Tibial artery (tissue), 4 donors: ENCODE results near the gene NAPSA.

Experiments
- DNase-seq, 2 donors: peaks; one replicate each; pipeline ENCODE4 v3.0.0-alpha.2; 2019
- H3K27ac ChIP-seq, 2 donors: fragments of 200-600 bp; sonication (generic) in 1 of 2; 1 replicate in 1 of 2; 2 replicates in 1 of 2; pipeline ENCODE4 v1.5.1; 2018 to 2019; ENCODE audit warnings: mild to moderate bottlenecking in 1 of 2
- H3K27me3 ChIP-seq, 2 donors: fragments of 200-600 bp; sonication (generic) in 1 of 2; one replicate each; pipeline versions ENCODE4 v1.5.1 to v1.6.0; 2016 to 2019
- H3K36me3 ChIP-seq, 3 donors: fragments of 200-600 bp; sonication (generic) in 2 of 3; one replicate each; pipeline ENCODE4 v1.5.1; 2016 to 2019; ENCODE audit warnings: mild to moderate bottlenecking in 2 of 3
- H3K4me1 ChIP-seq, 4 donors: fragments of 200-600 bp; sonication (generic) in 2 of 4; 1 replicate in 3 of 4; 2 replicates in 1 of 4; pipeline ENCODE4 v1.5.1; 2016 to 2019
- H3K4me3 ChIP-seq, 2 donors: fragments of 200-600 bp; sonication (generic) in 1 of 2; 1 replicate in 1 of 2; 2 replicates in 1 of 2; pipeline ENCODE4 v1.5.1; 2018 to 2019; ENCODE audit warnings: mild to moderate bottlenecking in 2 of 2
- H3K9me3 ChIP-seq, 3 donors: fragments of 200-600 bp; sonication (generic) in 1 of 3; one replicate each; pipeline ENCODE4 v1.5.1; 2016 to 2019
- CTCF ChIP-seq, 2 experiments: fragments of 200-600 bp in 1 of 2; fragments of 450-650 bp in 1 of 2; IDR thresholded peaks; one replicate each; pipeline ENCODE4 v1.5.1; 2017 to 2019; ENCODE audit warnings: antibody characterized with exemption in 2 of 2, mild to moderate bottlenecking in 1 of 2, moderate library complexity in 1 of 2
- intact Hi-C: fragments of 100-400 bp; cut with DNase I; formaldehyde crosslinking; loops from one replicate; pipeline ENCODE4 v1.15.0; 2023; ENCODE audit warnings: low total_unique reads

The NAPSA gene

GRCh38 chr19:50378863-50379236 is 13.4 kb upstream of the NAPSA start:
- intact Hi-C loops = no loop called here
- DNase-seq = no peak
- Histone ChIP-seq H3K27me3 (no peaks in the 10 kb centered on the region), H3K4me3 (no peak overlapping the region), H3K9me3 (no peaks in the 10 kb centered on the region), H3K36me3 (peaks cover 49 to 57% (median 55%) of the 10 kb centered on the region in 3 donors), H3K4me1 (peaks cover 0 to 16% (median 11%) of the 10 kb centered on the region in 4 donors), H3K27ac (no peak overlapping the region)
- TF ChIP-seq CTCF (IDR thresholded peaks at IDR 0.05) = no peak

DNA sequence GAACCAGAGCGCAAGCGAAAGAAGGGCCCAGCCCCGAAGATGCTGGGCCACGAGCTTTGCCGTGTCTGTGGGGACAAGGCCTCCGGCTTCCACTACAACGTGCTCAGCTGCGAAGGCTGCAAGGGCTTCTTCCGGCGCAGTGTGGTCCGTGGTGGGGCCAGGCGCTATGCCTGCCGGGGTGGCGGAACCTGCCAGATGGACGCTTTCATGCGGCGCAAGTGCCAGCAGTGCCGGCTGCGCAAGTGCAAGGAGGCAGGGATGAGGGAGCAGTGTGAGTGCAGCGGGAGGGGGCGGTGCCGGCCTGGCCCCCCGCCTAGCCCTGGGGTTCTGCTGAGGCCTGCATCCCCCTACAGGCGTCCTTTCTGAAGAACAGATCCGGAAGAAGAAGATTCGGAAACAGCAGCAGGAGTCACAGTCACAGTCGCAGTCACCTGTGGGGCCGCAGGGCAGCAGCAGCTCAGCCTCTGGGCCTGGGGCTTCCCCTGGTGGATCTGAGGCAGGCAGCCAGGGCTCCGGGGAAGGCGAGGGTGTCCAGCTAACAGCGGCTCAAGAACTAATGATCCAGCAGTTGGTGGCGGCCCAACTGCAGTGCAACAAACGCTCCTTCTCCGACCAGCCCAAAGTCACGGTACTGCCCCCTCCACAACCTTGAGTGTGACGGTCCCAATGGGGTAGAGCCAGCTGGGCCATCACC is 12.9 kb upstream of the NAPSA start:
- H3K27ac ChIP-seq = no peak overlapping the region
- no peaks in the 10 kb centered on the region for H3K9me3 ChIP-seq
- DNase-seq = peak in 1 of 2 donors; percentile 58
- no peak overlapping the region for H3K4me3 ChIP-seq
- TF ChIP-seq CTCF (IDR thresholded peaks at IDR 0.05) = no peak
- no peaks in the 10 kb centered on the region for H3K27me3 ChIP-seq
- intact Hi-C loops = no loop called here
- H3K4me1 ChIP-seq = peaks cover 0 to 13% (median 6%) of the 10 kb centered on the region in 4 donors
- H3K36me3 ChIP-seq = peaks cover 49 to 57% (median 55%) of the 10 kb centered on the region in 3 donors

- Histone ChIP-seq H3K27ac (peak overlapping the region; percentile 92 to 100), H3K4me3 (no peak overlapping the region), H3K4me1 (peaks cover 0 to 11% (median 5%) of the 10 kb centered on the region in 4 donors), H3K9me3 (no peaks in the 10 kb centered on the region), H3K27me3 (no peaks in the 10 kb centered on the region), H3K36me3 (peaks cover 48 to 54% (median 52%) of the 10 kb centered on the region in 3 donors)
- DNase-seq = no peak
- no peak for TF ChIP-seq CTCF (IDR thresholded peaks at IDR 0.05)
- intact Hi-C loops = no loop called here
Observed at GRCh38 chr19:50377517-50377916, 12.1 kb upstream of the NAPSA start.

GRCh38 chr19:50377051-50377461 is 11.6 kb upstream of the NAPSA start:
- H3K4me3 ChIP-seq = peak overlapping the region; percentile 66 to 97
- peaks cover 44 to 49% (median 48%) of the 10 kb centered on the region in 3 donors for H3K36me3 ChIP-seq
- H3K4me1 ChIP-seq = peaks cover 0 to 11% (median 5%) of the 10 kb centered on the region in 4 donors
- H3K9me3 ChIP-seq = no peaks in the 10 kb centered on the region
- H3K27ac ChIP-seq = peak overlapping the region; percentile 92 to 100
- H3K27me3 ChIP-seq = no peaks in the 10 kb centered on the region
- peak in 1 of 2 donors; percentile 69 for DNase-seq
- no peak for TF ChIP-seq CTCF (IDR thresholded peaks at IDR 0.05)
- intact Hi-C loops = no loop called here

DNA sequence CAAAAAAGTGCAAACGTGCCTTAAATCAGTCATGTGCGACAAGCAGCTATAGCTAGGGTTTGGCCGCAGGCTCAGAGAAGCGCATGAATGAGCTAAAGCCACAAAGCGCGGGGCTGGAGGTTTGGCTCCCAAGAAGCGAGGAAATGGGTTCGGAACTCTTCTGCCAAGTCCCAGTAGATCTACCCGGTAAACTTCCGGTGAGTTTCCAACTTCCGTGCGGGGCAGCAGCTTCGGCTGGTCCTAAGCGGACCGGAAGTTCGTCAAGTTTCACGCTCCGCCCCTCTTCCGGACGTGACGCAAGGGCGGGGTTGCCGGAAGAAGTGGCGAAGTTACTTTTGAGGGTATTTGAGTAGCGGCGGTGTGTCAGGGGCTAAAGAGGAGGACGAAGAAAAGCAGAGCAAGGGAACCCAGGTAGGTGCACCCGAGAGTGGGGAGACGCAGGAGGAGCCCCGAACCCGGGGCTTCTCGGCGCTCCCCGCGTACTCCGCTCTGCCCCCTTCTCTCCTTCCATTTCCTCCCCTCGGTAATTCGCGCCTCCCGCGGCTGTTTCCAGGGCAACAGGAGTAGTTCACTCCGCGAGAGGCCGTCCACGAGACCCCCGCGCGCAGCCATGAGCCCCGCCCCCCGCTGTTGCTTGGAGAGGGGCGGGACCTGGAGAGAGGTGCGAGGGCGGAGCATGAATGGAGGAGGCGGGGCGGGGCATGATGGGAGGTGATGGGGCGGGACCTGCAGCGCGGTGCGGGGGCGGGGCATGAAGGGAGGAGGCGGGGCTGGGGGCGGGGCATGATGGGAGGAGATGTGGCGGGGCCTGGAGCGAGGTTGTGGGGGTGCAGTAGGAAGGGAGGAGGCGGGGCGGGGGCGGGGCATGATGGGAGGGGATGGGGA is 11.0 kb upstream of the NAPSA start, which contains the start of gene NR1H2:
Gene NR1H2 (plus strand): TSS at position 292 of the 885 bp plus-strand sequence. CDS start 1,149 bp downstream, outside the sequence.
- Histone ChIP-seq H3K4me3 (peak within 1 kb of the TSS; percentile 66 to 97), H3K36me3 (peaks cover 37 to 43% (median 41%) of the 10 kb centered on the region in 3 donors), H3K27ac (peak within 1 kb of the TSS; percentile 92 to 100), H3K27me3 (no peaks in the 10 kb centered on the region), H3K4me1 (peaks cover 0 to 11% (median 5%) of the 10 kb centered on the region in 4 donors), H3K9me3 (no peaks in the 10 kb centered on the region)
- intact Hi-C loops = no loop called here
- DNase-seq = peak; percentile 94 to 97
- TF ChIP-seq CTCF (IDR thresholded peaks at IDR 0.05) = peak in 1 of 2 experiments; percentile 7
